Heart right ventricle (tissue), 16 donors: Measurements from ENCODE around the gene PDE7B. TPM values are rescaled to one million over a fixed set of nuclear protein-coding genes. Genes with fewer than 3 reads are reported as not detected.
A peak's percentile ranks its signal among the peaks of the same experiment; 100 is the strongest.

Source experiments
- ATAC-seq, 8 donors: fragments of 200-7000 bp; cut with Tn5 transposase; one replicate each; pipeline ENCODE4 v1.9.1; 2020; ENCODE audit warnings: mild to moderate bottlenecking in 8 of 8, moderate library complexity in 8 of 8, moderate number of reproducible peaks in 1 of 8
- DNase-seq, 2 donors: peaks; one replicate each; pipeline ENCODE4 v3.0.0-alpha.2; 2020
- H3K27ac ChIP-seq, 10 donors: fragments of 200-600 bp; sonication (generic) in 2 of 10; one replicate each; pipeline versions ENCODE4 v1.5.0 to v1.8.0; 2020 to 2022; ENCODE audit warnings: mild to moderate bottlenecking in 3 of 10
- H3K27me3 ChIP-seq, 7 donors: fragments of 200-600 bp; one replicate each; pipeline ENCODE4 v1.8.0; 2021 to 2022; ENCODE audit warnings: mild to moderate bottlenecking in 2 of 7
- H3K36me3 ChIP-seq, 9 donors: fragments of 200-600 bp; sonication (generic) in 1 of 9; one replicate each; pipeline versions ENCODE4 v1.5.0 to v1.8.0; 2020 to 2022; ENCODE audit warnings: mild to moderate bottlenecking in 2 of 9
- H3K4me1 ChIP-seq, 9 donors: fragments of 200-600 bp; sonication (generic) in 1 of 9; one replicate each; pipeline versions ENCODE4 v1.5.0 to v1.8.0; 2020 to 2022; ENCODE audit warnings: mild to moderate bottlenecking in 4 of 9
- H3K4me3 ChIP-seq, 10 donors: fragments of 200-600 bp; sonication (generic) in 2 of 10; one replicate each; pipeline versions ENCODE4 v1.5.0 to v1.8.0; 2020 to 2022; ENCODE audit warnings: mild to moderate bottlenecking in 7 of 10, moderate library complexity in 2 of 10
- H3K9me3 ChIP-seq, 11 donors: fragments of 200-600 bp in 10 of 11; sonication (generic) in 2 of 11; one replicate each; pipeline versions ENCODE4 v1.5.0 to v1.8.0; 2013 to 2022; ENCODE audit warnings: mild to moderate bottlenecking in 2 of 11, control low read depth in 1 of 11, moderate library complexity in 1 of 11
- WGBS, 2 donors: extraction: QIAGEN DNeasy Blood & Tissue Kit; methylation state at CpG; one replicate each; pipeline ENCODE4 v1.1.7; 2013; ENCODE audit warnings: inconsistent platforms in 1 of 2; 5-methylcytosine and 5-hydroxymethylcytosine counted together
- intact Hi-C, 10 donors: fragments of 100-400 bp; cut with DNase I; formaldehyde crosslinking; loops; one replicate each; pipeline versions ENCODE4 v1.11.1 to v1.14.2; 2022
- polyA plus RNA-seq, 2 donors: library from polyadenylated mRNA; stranded (reverse); fragments of 200-250 nt; gene quantifications; one replicate each; pipeline ENCODE4 v1.2.3, GENCODE V29; 2013
- total RNA-seq, 10 donors: library from RNA; stranded (reverse); fragmentation: NEBNext Ultra II Directional in 3 of 10; extraction: Animal tissue kit (Norgen Biotek cat#: 25700) in 3 of 10; gene quantifications; one replicate each; pipeline versions ENCODE4 v1.2.1 to v1.2.4, GENCODE V29; 2021 to 2023
- TF ChIP-seq, protein P1 (sequence below), 9 donors: fragments of 200-600 bp; sonication (generic) in 2 of 9; IDR thresholded peaks; one replicate each; pipeline versions ENCODE4 v1.5.0 to v1.8.0; 2021 to 2022; ENCODE audit warnings: antibody characterized with exemption in 9 of 9, mild to moderate bottlenecking in 5 of 9, moderate library complexity in 1 of 9
- donor health status: Arrhythmogenic right ventricular cardiomyopathy.
- donor health status: ischemic (EF 13 %, LVEDD 7.1; RV severe dilation, severe dysfunction).
- donor health status: healthy with polysubstance abuse.
- donor health status: DM: no; HTN: yes; CAD: no.
- donor health status: DM: no; HTN: no; CAD: no.
- donor health status: ischemic (EF 25% LVEDD 6.9; RV normal size, moderate dysfunction).
- donor health status: ischemic (EF 25% LVEDD 5.7; RV mildly dilated, moderate dysfunction).
- donor health status: healthy.
- donor health status: DM: yes; HTN: yes; CAD: no.
- donor health status: Ischemic cardiomyopathy.
- donor health status: ischemic (EF 35%, LVEDD 5.7; RV mildly dilated, moderate dysfunction).
- donor health status: nonischemic (EF 11% LVEDD 7.7; RV severe dilation, severe dysfunction).
- donor health status: DM: yes; HTN: yes; CAD: no.
- donor health status: PGD.
- donor health status: ischemic (EF 29% LVEDD 5.4; RV normal size, mild dysfunction).
- donor health status: nonischemic (EF 23%, LVEDD 6.1; RV moderate dilation, normal function).

Gene PDE7B
- total and polyA plus RNA-seq, 12 donors = 3.7 to 19.6 (median 10.8) TPM

DNA sequence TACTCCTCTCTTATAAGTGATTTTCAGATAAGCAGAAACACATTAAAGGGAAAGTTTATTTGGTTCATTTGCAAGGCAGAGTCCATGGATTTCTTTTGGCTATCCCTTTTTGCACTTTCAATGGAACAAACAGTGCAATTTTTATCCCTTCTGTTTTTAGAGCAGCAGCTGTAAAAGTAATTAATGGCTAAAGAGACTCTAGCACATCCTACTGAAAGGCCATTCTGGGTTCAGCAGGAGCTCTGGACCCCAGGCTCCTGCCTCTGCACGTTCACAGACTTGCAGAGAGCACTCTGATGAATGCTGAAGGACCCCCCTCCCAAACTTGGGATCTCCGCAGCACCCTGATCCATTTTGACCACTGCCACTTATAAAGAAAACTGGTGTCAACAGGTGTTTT lies 40.3 kb upstream of the PDE7B start:
- H3K27ac ChIP-seq = peak overlapping the region in 6 of 10 donors; percentile 6 to 68 (median 46)
- H3K9me3 ChIP-seq = peaks cover 0 to 10% (median 0%) of the 10 kb centered on the region in 11 donors
- no peaks in the 10 kb centered on the region for H3K36me3 ChIP-seq
- TF ChIP-seq, protein P1, sequence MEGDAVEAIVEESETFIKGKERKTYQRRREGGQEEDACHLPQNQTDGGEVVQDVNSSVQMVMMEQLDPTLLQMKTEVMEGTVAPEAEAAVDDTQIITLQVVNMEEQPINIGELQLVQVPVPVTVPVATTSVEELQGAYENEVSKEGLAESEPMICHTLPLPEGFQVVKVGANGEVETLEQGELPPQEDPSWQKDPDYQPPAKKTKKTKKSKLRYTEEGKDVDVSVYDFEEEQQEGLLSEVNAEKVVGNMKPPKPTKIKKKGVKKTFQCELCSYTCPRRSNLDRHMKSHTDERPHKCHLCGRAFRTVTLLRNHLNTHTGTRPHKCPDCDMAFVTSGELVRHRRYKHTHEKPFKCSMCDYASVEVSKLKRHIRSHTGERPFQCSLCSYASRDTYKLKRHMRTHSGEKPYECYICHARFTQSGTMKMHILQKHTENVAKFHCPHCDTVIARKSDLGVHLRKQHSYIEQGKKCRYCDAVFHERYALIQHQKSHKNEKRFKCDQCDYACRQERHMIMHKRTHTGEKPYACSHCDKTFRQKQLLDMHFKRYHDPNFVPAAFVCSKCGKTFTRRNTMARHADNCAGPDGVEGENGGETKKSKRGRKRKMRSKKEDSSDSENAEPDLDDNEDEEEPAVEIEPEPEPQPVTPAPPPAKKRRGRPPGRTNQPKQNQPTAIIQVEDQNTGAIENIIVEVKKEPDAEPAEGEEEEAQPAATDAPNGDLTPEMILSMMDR (IDR thresholded peaks at IDR 0.05) = no peak
- peak in 6 of 8 donors; percentile 69 to 88 (median 78) for ATAC-seq
- H3K4me3 ChIP-seq = no peak overlapping the region
- H3K4me1 ChIP-seq = peaks cover 0 to 23% (median 11%) of the 10 kb centered on the region in 9 donors
- no peaks in the 10 kb centered on the region for H3K27me3 ChIP-seq
- intact Hi-C loops = loop anchor here in 3 of 10 donors (5.0 to 10.0 kb wide), 3 partner anchors 41 to 116 kb away; partner anchors contain the start of gene PDE7B (in 1 of the 3)
- DNase-seq = no peak
- WGBS, 2 donors = 52 to 58% methylated on average over 2 of the region's 2 CpGs

DNA sequence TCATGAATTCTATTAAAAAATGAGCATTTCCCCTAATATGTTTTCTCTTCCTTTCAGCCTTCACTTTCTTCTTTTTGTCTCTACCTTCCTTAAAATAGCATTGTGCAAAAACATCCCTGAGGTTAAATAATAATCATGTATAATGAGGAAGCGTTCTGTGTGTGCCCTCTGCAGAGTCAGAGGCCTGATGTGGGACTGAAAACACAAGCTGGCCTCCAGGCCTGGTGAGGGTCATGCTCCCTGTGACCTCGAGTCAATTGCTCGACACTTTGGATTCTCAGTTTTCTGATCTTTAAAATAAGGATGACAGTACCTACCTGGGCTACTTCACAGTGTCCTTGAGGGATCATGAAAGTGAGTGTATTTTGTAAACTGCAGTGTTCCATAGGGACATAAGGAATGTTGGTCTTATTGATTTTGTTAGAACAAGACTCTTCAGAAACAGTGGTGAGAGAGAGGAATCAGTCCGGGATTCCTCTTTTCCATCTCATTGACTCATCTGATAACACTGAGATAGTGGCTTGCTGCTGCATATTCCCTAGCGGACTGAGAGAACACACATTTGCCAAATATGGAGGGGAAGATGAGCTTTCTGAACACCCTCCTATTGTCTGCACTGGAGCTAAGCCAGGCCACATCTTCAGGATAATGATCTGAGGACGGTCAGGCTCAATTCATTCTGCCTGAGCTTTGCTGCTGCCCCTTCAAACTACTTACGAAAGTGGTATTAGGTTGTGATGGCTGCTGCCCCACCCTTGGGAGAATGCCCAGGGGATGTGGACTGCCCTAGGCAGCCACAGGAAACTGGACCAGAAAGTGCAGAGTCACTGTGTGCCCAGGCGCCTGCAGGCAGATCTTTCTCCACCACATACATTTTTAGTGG lies 39.6 kb upstream of the PDE7B start:
- Histone ChIP-seq H3K4me1 (peaks cover 0 to 23% (median 11%) of the 10 kb centered on the region in 9 donors), H3K9me3 (peaks cover 0 to 10% (median 0%) of the 10 kb centered on the region in 11 donors), H3K4me3 (no peak overlapping the region), H3K36me3 (no peaks in the 10 kb centered on the region), H3K27ac (peak overlapping the region in 8 of 10 donors; percentile 6 to 68 (median 31)), H3K27me3 (no peaks in the 10 kb centered on the region)
- DNase-seq (peak; percentile 12 to 24), ATAC-seq (peak in 7 of 8 donors; percentile 17 to 64 (median 47))
- 60 to 80% methylated on average over 8 of the region's 8 CpGs for WGBS, 2 donors
- intact Hi-C loops = loop anchor here in 3 of 10 donors (5.0 to 10.0 kb wide), 3 partner anchors 40 to 117 kb away; partner anchors contain the start of gene PDE7B (in 1 of the 3)
- TF ChIP-seq, protein P1 (IDR thresholded peaks at IDR 0.05) = no peak

DNA sequence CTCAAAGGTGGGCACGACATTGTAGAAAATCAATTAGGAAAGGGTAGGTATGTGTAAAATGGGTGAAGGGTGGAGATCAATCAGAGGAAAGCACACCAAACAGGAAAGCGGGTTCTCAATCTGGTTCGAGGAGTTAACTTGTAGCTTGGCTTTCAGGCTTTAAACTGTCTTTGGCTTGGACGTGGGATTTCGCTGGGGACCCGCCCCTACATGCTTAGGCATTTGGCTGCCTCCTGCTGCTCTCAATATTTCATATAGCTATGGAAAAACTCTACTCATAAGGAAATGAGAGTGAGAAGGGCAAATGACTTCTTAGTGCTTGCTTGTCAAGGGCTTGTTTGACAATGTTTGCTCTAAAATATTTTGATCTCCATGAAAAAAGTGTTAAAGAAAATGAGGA lies 38.1 kb upstream of the PDE7B start:
- H3K27ac ChIP-seq = no peak overlapping the region
- peaks cover 0 to 10% (median 0%) of the 10 kb centered on the region in 11 donors for H3K9me3 ChIP-seq
- H3K36me3 ChIP-seq = no peaks in the 10 kb centered on the region
- DNase-seq (no peak), ATAC-seq (no peak)
- TF ChIP-seq, protein P1 (IDR thresholded peaks at IDR 0.05) = no peak
- intact Hi-C loops = loop anchor here in 3 of 10 donors (5.0 to 10.0 kb wide), 3 partner anchors 39 to 119 kb away; partner anchors contain the start of gene PDE7B (in 1 of the 3)
- no peaks in the 10 kb centered on the region for H3K27me3 ChIP-seq
- H3K4me1 ChIP-seq = peaks cover 0 to 23% (median 11%) of the 10 kb centered on the region in 9 donors
- no peak overlapping the region for H3K4me3 ChIP-seq
- WGBS, 2 donors = 79 to 84% methylated on average over 6 of the region's 6 CpGs

DNA sequence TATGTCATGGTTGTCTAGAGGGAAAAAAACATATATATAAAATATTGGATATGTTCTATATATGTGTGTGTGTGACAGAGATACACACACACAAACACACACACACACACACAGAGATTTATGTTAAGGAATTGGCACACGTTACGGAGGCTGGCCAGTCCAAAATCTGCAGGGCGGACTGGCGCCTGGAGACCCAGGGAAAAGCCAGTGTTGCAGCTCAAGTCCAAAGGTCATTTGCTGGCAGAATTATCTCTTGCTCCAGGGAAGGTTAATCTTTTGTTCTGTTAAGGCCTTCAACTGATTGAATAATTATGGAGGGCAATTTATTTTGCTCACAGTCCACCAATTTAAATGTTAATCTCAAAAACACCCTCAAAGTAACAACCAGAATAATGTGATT lies 37.5 kb upstream of the PDE7B start:
- Histone ChIP-seq H3K9me3 (peaks cover 0 to 9% (median 0%) of the 10 kb centered on the region in 11 donors), H3K4me1 (peaks cover 0 to 23% (median 11%) of the 10 kb centered on the region in 9 donors), H3K4me3 (no peak overlapping the region), H3K27ac (no peak overlapping the region), H3K36me3 (no peaks in the 10 kb centered on the region), H3K27me3 (no peaks in the 10 kb centered on the region)
- TF ChIP-seq, protein P1 (IDR thresholded peaks at IDR 0.05) = no peak
- ATAC-seq (no peak), DNase-seq (no peak)
- intact Hi-C loops = loop anchor here in 3 of 10 donors (5.0 to 10.0 kb wide), 3 partner anchors 38 to 119 kb away; partner anchors contain the start of gene PDE7B (in 1 of the 3)
- WGBS, 2 donors = 96 to 98% methylated on average over 4 of the region's 4 CpGs
